ENCODE results near the gene ZNF331. TPM values are rescaled to one million over a fixed set of nuclear protein-coding genes. Genes with fewer than 3 reads are reported as not detected.

ZNF331 gene
- total RNA-seq, 4 donors from 2014 or later, result 4.8 to 12.6 (median 7.0) TPM

GRCh38 chr19:53583181-53583580 is 45.2 kb downstream of the ZNF331 start:
- Histone ChIP-seq H3K4me3 (no peak overlapping the region), H3K36me3 (peaks cover 0 to 20% of the 10 kb centered on the region in 2 donors), H3K9me3 (peaks cover 0 to 6% (median 0%) of the 10 kb centered on the region in 3 donors), H3K27me3 (no peaks in the 10 kb centered on the region), H3K27ac (no peak overlapping the region), H3K4me1 (no peaks in the 10 kb centered on the region)
- ATAC-seq, result no peak
- in situ Hi-C loops (cut with MboI; ENCODE audit: low sequenced_read_pairs in 4 of 4), result no loop called here
- intact Hi-C loops (cut with DNase I; ENCODE audit: low total_unique reads), result no loop called here
- no peak for DNase-seq
- TF ChIP-seq POLR2A (IDR thresholded peaks at IDR 0.05), result no peak
- TF ChIP-seq CTCF (IDR thresholded peaks at IDR 0.05 in 4 of 5, conservative IDR thresholded peaks at IDR 0.05 in 1 of 5), result no peak

DNA sequence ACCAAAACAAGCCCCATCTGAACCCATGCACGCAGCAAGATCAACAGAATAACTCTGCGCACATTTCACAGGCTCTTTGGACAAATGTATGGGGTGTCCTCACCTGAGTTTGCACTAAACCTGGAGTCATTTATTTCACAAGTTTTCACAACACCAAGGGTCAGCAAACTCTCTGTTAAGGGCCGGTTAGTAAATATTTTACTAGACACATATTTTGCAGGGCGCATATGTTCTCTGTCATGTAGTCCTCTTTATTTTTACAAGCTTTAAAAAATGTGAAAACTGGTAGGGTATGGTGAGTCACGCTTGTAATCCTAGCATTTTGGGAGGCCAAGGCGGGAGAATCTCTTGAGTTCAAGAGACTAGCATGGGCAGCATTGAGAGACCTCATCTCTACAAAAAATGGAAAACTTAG is 48.3 kb downstream of the ZNF331 start:
- in situ Hi-C loops (cut with MboI; ENCODE audit: low sequenced_read_pairs in 4 of 4), result no loop called here
- H3K9me3 ChIP-seq, result no peaks in the 10 kb centered on the region
- H3K4me1 ChIP-seq, result no peaks in the 10 kb centered on the region
- H3K4me3 ChIP-seq, result no peak overlapping the region
- TF ChIP-seq POLR2A (IDR thresholded peaks at IDR 0.05) (no peak), CTCF (IDR thresholded peaks at IDR 0.05 in 4 of 5, conservative IDR thresholded peaks at IDR 0.05 in 1 of 5) (no peak)
- H3K27ac ChIP-seq, result no peak overlapping the region
- intact Hi-C loops (cut with DNase I; ENCODE audit: low total_unique reads), result no loop called here
- no peaks in the 10 kb centered on the region for H3K27me3 ChIP-seq
- no peak for DNase-seq
- ATAC-seq, result no peak
- H3K36me3 ChIP-seq, result no peaks in the 10 kb centered on the region

GRCh38 chr19:53594811-53595509 is 57.0 kb downstream of the ZNF331 start:
- Histone ChIP-seq H3K9me3 (no peaks in the 10 kb centered on the region), H3K27ac (no peak overlapping the region), H3K36me3 (no peaks in the 10 kb centered on the region), H3K27me3 (no peaks in the 10 kb centered on the region), H3K4me3 (no peak overlapping the region), H3K4me1 (no peaks in the 10 kb centered on the region)
- in situ Hi-C loops (cut with MboI; ENCODE audit: low sequenced_read_pairs in 4 of 4) (no loop called here), intact Hi-C loops (cut with DNase I; ENCODE audit: low total_unique reads) (no loop called here)
- ATAC-seq, result no peak
- DNase-seq, result no peak
- no peak for TF ChIP-seq CTCF (IDR thresholded peaks at IDR 0.05 in 4 of 5, conservative IDR thresholded peaks at IDR 0.05 in 1 of 5)
- TF ChIP-seq POLR2A (IDR thresholded peaks at IDR 0.05), result no peak

GRCh38 chr19:53595510-53595867 is 57.5 kb downstream of the ZNF331 start:
- TF ChIP-seq POLR2A (IDR thresholded peaks at IDR 0.05) (no peak), CTCF (IDR thresholded peaks at IDR 0.05 in 4 of 5, conservative IDR thresholded peaks at IDR 0.05 in 1 of 5) (no peak)
- in situ Hi-C loops (cut with MboI; ENCODE audit: low sequenced_read_pairs in 4 of 4) (no loop called here), intact Hi-C loops (cut with DNase I; ENCODE audit: low total_unique reads) (no loop called here)
- Histone ChIP-seq H3K4me3 (no peak overlapping the region), H3K27me3 (no peaks in the 10 kb centered on the region), H3K4me1 (no peaks in the 10 kb centered on the region), H3K36me3 (no peaks in the 10 kb centered on the region), H3K27ac (no peak overlapping the region), H3K9me3 (no peaks in the 10 kb centered on the region)
- DNase-seq (no peak), ATAC-seq (no peak)

DNA sequence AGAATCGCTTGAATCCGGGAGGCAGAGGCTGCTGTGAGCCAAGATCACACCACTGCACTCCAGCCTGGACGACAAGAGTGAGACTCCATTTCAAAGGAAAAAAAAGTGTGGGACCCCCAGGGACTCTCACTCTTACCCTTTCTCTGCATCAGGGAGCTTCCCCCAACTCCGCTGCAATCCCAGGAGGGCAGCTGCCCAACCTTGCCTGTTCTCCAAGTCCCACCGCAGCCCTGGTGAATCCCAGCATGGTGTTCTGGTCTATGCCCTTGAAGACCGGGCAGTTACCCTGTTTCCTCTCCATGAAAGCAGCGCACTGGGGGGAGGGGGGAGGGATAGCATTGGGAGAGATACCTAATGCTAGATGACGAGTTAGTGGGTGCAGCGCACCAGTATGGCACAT is 58.1 kb downstream of the ZNF331 start:
- no peak for DNase-seq
- Histone ChIP-seq H3K36me3 (no peaks in the 10 kb centered on the region), H3K27me3 (no peaks in the 10 kb centered on the region), H3K4me1 (no peaks in the 10 kb centered on the region), H3K9me3 (no peaks in the 10 kb centered on the region), H3K4me3 (no peak overlapping the region), H3K27ac (no peak overlapping the region)
- intact Hi-C loops (cut with DNase I; ENCODE audit: low total_unique reads) (no loop called here), in situ Hi-C loops (cut with MboI; ENCODE audit: low sequenced_read_pairs in 4 of 4) (no loop called here)
- TF ChIP-seq CTCF (IDR thresholded peaks at IDR 0.05 in 4 of 5, conservative IDR thresholded peaks at IDR 0.05 in 1 of 5) (no peak), POLR2A (IDR thresholded peaks at IDR 0.05) (no peak)
- no peak for ATAC-seq
